ENCODE results near the gene SYT9. TPM values are rescaled to one million over a fixed set of nuclear protein-coding genes. Genes with fewer than 3 reads are reported as not detected.

Gene SYT9
- total and polyA plus RNA-seq, 12 donors = 0.01 to 0.66 (median 0.32) TPM; not detected in 3

GRCh38 chr11:7257724-7258123, 6.0 kb downstream of the SYT9 start:
- WGBS, 2 donors = 76 to 77% methylated on average over 2 of the region's 2 CpGs

GRCh38 chr11:7261578-7261977, 9.9 kb downstream of the SYT9 start:
- H3K36me3 ChIP-seq = no peaks in the 10 kb centered on the region
- no peaks in the 10 kb centered on the region for H3K9me3 ChIP-seq
- intact Hi-C loops (cut with DNase I) = no loop called here
- H3K4me1 ChIP-seq = no peaks in the 10 kb centered on the region
- DNase-seq (no peak), ATAC-seq (no peak)
- no peak overlapping the region for H3K27ac ChIP-seq
- peaks cover 0 to 9% (median 0%) of the 10 kb centered on the region in 7 donors for H3K27me3 ChIP-seq
- WGBS, 2 donors = 78 to 89% methylated on average over 5 of the region's 5 CpGs
- no peak for TF ChIP-seq CTCF (IDR thresholded peaks at IDR 0.05)
- no peak overlapping the region for H3K4me3 ChIP-seq

More at GRCh38 chr11:7257724-7258123, 6.0 kb downstream of the SYT9 start:
- H3K4me1 ChIP-seq = peaks cover 0 to 2% (median under 1%) of the 10 kb centered on the region in 9 donors
- no peak overlapping the region for H3K27ac ChIP-seq
- no peaks in the 10 kb centered on the region for H3K36me3 ChIP-seq
- H3K9me3 ChIP-seq = no peaks in the 10 kb centered on the region
- intact Hi-C loops (cut with DNase I) = no loop called here
- TF ChIP-seq CTCF (IDR thresholded peaks at IDR 0.05) = no peak
- peaks cover 0 to 36% (median 17%) of the 10 kb centered on the region in 7 donors for H3K27me3 ChIP-seq
- ATAC-seq (no peak), DNase-seq (no peak)
- H3K4me3 ChIP-seq = no peak overlapping the region

GRCh38 chr11:7262672-7263071, 11.0 kb downstream of the SYT9 start:
- ATAC-seq (no peak), DNase-seq (no peak)
- no peak for TF ChIP-seq CTCF (IDR thresholded peaks at IDR 0.05)
- Histone ChIP-seq H3K9me3 (no peaks in the 10 kb centered on the region), H3K4me1 (no peaks in the 10 kb centered on the region), H3K36me3 (no peaks in the 10 kb centered on the region), H3K27ac (no peak overlapping the region), H3K27me3 (peaks cover 0 to 9% (median 0%) of the 10 kb centered on the region in 7 donors), H3K4me3 (no peak overlapping the region)
- 37 to 47% methylated on average over 2 of the region's 2 CpGs for WGBS, 2 donors
- intact Hi-C loops (cut with DNase I) = no loop called here

GRCh38 chr11:7263842-7264241, 12.1 kb downstream of the SYT9 start:
- no peak for ATAC-seq
- no peak for DNase-seq
- peaks cover 0 to 9% (median 0%) of the 10 kb centered on the region in 7 donors for H3K27me3 ChIP-seq
- H3K4me1 ChIP-seq = no peaks in the 10 kb centered on the region
- H3K36me3 ChIP-seq = no peaks in the 10 kb centered on the region
- no peak for TF ChIP-seq CTCF (IDR thresholded peaks at IDR 0.05)
- no peak overlapping the region for H3K4me3 ChIP-seq
- H3K27ac ChIP-seq = no peak overlapping the region
- intact Hi-C loops (cut with DNase I) = no loop called here
- H3K9me3 ChIP-seq = peaks cover 0 to 2% (median 0%) of the 10 kb centered on the region in 11 donors
